ENCODE results near the gene BPIFB4. TPM values are rescaled to one million over a fixed set of nuclear protein-coding genes. Genes with fewer than 3 reads are reported as not detected.

Gene BPIFB4
- total and polyA plus RNA-seq, 2 experiments from 2014 or later = not detected

DNA sequence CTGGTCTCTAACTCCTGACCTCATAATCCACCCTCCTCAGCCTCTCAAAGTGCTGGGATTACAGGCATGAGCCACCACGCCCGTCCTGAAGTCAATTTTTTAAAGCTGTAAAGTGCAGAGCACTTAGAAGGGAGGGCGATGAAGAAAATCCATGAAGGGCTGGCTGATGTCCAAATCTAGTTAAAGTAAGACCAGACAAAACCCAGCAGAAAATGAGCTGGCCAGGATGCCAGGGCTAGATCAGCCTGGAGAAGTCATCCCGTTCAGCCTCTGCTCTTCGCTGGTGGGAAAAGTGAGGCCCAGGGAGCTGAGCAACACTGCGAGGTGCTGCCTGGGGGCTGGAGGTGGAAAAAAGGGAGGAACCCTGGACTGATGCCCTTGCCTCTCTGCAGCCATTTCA is 3.1 kb downstream of the BPIFB4 start (continued):
- TF ChIP-seq, protein P1, sequence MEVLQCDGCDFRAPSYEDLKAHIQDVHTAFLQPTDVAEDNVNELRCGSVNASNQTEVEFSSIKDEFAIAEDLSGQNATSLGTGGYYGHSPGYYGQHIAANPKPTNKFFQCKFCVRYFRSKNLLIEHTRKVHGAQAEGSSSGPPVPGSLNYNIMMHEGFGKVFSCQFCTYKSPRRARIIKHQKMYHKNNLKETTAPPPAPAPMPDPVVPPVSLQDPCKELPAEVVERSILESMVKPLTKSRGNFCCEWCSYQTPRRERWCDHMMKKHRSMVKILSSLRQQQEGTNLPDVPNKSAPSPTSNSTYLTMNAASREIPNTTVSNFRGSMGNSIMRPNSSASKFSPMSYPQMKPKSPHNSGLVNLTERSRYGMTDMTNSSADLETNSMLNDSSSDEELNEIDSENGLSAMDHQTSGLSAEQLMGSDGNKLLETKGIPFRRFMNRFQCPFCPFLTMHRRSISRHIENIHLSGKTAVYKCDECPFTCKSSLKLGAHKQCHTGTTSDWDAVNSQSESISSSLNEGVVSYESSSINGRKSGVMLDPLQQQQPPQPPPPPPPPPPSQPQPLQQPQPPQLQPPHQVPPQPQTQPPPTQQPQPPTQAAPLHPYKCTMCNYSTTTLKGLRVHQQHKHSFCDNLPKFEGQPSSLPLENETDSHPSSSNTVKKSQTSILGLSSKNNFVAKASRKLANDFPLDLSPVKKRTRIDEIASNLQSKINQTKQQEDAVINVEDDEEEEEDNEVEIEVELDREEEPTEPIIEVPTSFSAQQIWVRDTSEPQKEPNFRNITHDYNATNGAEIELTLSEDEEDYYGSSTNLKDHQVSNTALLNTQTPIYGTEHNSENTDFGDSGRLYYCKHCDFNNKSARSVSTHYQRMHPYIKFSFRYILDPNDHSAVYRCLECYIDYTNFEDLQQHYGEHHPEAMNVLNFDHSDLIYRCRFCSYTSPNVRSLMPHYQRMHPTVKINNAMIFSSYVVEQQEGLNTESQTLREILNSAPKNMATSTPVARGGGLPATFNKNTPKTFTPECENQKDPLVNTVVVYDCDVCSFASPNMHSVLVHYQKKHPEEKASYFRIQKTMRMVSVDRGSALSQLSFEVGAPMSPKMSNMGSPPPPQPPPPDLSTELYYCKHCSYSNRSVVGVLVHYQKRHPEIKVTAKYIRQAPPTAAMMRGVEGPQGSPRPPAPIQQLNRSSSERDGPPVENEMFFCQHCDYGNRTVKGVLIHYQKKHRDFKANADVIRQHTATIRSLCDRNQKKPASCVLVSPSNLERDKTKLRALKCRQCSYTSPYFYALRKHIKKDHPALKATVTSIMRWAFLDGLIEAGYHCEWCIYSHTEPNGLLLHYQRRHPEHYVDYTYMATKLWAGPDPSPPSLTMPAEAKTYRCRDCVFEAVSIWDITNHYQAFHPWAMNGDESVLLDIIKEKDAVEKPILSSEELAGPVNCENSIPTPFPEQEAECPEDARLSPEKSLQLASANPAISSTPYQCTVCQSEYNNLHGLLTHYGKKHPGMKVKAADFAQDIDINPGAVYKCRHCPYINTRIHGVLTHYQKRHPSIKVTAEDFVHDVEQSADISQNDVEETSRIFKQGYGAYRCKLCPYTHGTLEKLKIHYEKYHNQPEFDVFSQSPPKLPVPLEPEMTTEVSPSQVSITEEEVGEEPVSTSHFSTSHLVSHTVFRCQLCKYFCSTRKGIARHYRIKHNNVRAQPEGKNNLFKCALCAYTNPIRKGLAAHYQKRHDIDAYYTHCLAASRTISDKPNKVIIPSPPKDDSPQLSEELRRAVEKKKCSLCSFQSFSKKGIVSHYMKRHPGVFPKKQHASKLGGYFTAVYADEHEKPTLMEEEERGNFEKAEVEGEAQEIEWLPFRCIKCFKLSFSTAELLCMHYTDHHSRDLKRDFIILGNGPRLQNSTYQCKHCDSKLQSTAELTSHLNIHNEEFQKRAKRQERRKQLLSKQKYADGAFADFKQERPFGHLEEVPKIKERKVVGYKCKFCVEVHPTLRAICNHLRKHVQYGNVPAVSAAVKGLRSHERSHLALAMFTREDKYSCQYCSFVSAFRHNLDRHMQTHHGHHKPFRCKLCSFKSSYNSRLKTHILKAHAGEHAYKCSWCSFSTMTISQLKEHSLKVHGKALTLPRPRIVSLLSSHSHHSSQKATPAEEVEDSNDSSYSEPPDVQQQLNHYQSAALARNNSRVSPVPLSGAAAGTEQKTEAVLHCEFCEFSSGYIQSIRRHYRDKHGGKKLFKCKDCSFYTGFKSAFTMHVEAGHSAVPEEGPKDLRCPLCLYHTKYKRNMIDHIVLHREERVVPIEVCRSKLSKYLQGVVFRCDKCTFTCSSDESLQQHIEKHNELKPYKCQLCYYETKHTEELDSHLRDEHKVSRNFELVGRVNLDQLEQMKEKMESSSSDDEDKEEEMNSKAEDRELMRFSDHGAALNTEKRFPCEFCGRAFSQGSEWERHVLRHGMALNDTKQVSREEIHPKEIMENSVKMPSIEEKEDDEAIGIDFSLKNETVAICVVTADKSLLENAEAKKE (CRISPR knock-in tag; IDR thresholded peaks at IDR 0.05) = no peak
- TF ChIP-seq STAT1 (IDR thresholded peaks at IDR 0.05; ENCODE audit: unreplicated experiment) (no peak), POLR2AphosphoS5 (IDR thresholded peaks at IDR 0.05; ENCODE audit: low read depth) (no peak), NANOG (IDR thresholded peaks at IDR 0.05; ENCODE audit: borderline replicate concordance) (no peak), JUNB (IDR thresholded peaks at IDR 0.05; ENCODE audit: unreplicated experiment) (no peak), ZNF331 (CRISPR knock-in tag; IDR thresholded peaks at IDR 0.05; ENCODE audit: low read depth) (no peak)
- TF ChIP-seq, protein P2, sequence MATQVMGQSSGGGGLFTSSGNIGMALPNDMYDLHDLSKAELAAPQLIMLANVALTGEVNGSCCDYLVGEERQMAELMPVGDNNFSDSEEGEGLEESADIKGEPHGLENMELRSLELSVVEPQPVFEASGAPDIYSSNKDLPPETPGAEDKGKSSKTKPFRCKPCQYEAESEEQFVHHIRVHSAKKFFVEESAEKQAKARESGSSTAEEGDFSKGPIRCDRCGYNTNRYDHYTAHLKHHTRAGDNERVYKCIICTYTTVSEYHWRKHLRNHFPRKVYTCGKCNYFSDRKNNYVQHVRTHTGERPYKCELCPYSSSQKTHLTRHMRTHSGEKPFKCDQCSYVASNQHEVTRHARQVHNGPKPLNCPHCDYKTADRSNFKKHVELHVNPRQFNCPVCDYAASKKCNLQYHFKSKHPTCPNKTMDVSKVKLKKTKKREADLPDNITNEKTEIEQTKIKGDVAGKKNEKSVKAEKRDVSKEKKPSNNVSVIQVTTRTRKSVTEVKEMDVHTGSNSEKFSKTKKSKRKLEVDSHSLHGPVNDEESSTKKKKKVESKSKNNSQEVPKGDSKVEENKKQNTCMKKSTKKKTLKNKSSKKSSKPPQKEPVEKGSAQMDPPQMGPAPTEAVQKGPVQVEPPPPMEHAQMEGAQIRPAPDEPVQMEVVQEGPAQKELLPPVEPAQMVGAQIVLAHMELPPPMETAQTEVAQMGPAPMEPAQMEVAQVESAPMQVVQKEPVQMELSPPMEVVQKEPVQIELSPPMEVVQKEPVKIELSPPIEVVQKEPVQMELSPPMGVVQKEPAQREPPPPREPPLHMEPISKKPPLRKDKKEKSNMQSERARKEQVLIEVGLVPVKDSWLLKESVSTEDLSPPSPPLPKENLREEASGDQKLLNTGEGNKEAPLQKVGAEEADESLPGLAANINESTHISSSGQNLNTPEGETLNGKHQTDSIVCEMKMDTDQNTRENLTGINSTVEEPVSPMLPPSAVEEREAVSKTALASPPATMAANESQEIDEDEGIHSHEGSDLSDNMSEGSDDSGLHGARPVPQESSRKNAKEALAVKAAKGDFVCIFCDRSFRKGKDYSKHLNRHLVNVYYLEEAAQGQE (IDR thresholded peaks at IDR 0.05; ENCODE audit: unreplicated experiment) = no peak
- TF ChIP-seq, protein P3, sequence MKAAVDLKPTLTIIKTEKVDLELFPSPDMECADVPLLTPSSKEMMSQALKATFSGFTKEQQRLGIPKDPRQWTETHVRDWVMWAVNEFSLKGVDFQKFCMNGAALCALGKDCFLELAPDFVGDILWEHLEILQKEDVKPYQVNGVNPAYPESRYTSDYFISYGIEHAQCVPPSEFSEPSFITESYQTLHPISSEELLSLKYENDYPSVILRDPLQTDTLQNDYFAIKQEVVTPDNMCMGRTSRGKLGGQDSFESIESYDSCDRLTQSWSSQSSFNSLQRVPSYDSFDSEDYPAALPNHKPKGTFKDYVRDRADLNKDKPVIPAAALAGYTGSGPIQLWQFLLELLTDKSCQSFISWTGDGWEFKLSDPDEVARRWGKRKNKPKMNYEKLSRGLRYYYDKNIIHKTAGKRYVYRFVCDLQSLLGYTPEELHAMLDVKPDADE (IDR thresholded peaks at IDR 0.05) = no peak

Data from GM23338 (cell line).